HepG2 (cell line): ENCODE results near the gene CERS6. TPM values are rescaled to one million over a fixed set of nuclear protein-coding genes. Genes with fewer than 3 reads are reported as not detected.

Experiments
- ATAC-seq: fragments of 200-7000 bp; cut with Tn5 transposase; 3 replicates; pipeline ENCODE4 v1.9.1; 2020; ENCODE audit warnings: mild to moderate bottlenecking, moderate library complexity
- BruUV-seq: library from RNA; stranded (reverse); fragments of 400-500 nt; replicated peaks from 2 replicates; lab custom pipeline; 2021; lab: Mats Ljungman, UMichigan
- CTCF ChIA-PET: fragments of 300-600 bp; formaldehyde crosslinking; extraction: SDS; loops from one replicate; lab custom pipeline; 2021; ENCODE audit warnings: low total read pairs, inconsistent platforms, low intra/inter-chr PET ratio; lab: Yijun Ruan, JAX
- POLR2A ChIA-PET: fragments of 350-600 bp; sonication (Branson Sonifier 250); formaldehyde crosslinking; loops from one replicate; lab custom pipeline; 2020; ENCODE audit warnings: antibody characterized with exemption, inconsistent platforms; lab: Yijun Ruan, JAX
- DNase-seq: peaks from one replicate; pipeline ENCODE4 v3.0.0-alpha.2; 2015; ENCODE audit warnings: low spot score
- FAIRE-seq: peaks from 3 replicates; lab custom pipeline; 2011; peaks lifted over from hg19 to GRCh38; lab: Jason Lieb, UNC
- H2AFZ ChIP-seq: one replicate; pipeline ENCODE4 v1.6.1; 2011; ENCODE audit warnings: low read length, inconsistent platforms
- H3K27ac ChIP-seq: fragments of 300-600 bp; 3 replicates; pipeline ENCODE4 v1.8.0; 2011; ENCODE audit warnings: mixed run types, mild to moderate bottlenecking, mixed read lengths, low read length, inconsistent platforms; ENCODE audit not compliant: insufficient read depth; ENCODE audit errors: extremely low read length
- H3K27me3 ChIP-seq, 2 experiments: fragments of 200-600 bp in 1 of 2; 2 replicates in 1 of 2; 3 replicates in 1 of 2; pipeline versions ENCODE4 v1.6.0 to v1.8.0; 2011; ENCODE audit warnings: low read length in 2 of 2, mild to moderate bottlenecking in 2 of 2, moderate library complexity in 2 of 2, inconsistent platforms in 1 of 2; ENCODE audit not compliant: insufficient read depth in 2 of 2, control insufficient read depth in 1 of 2
- H3K36me3 ChIP-seq, 2 experiments: fragments of 200-600 bp in 1 of 2; replicated peaks in 1 of 2; 2 replicates in 1 of 2; 3 replicates in 1 of 2; pipeline versions ENCODE4 v1.5.1 to v1.8.0; 2011; ENCODE audit warnings: low read length in 2 of 2, inconsistent platforms in 1 of 2; ENCODE audit not compliant: insufficient read depth in 2 of 2, control insufficient read depth in 1 of 2
- H3K4me1 ChIP-seq: 2 replicates; pipeline ENCODE4 v1.5.1; 2012; ENCODE audit warnings: low read length, inconsistent platforms; ENCODE audit not compliant: insufficient read depth
- H3K4me2 ChIP-seq: 2 replicates; pipeline ENCODE4 v1.6.0; 2011; ENCODE audit warnings: low read depth, low read length, inconsistent platforms
- H3K4me3 ChIP-seq, 3 experiments: fragments of 200-600 bp in 1 of 3; sonication (generic), shearing (Covaris generic) in 1 of 3; replicated peaks in 1 of 3; 2 replicates each; pipeline ENCODE4 v1.5.1; 2011 to 2016; ENCODE audit warnings: low read length in 3 of 3, inconsistent platforms in 2 of 3, low read depth in 2 of 3, mild to moderate bottlenecking in 2 of 3, control low read depth in 1 of 3, mixed read lengths in 1 of 3; ENCODE audit not compliant: insufficient read depth in 1 of 3
- H3K79me2 ChIP-seq: one replicate; pipeline ENCODE4 v1.6.1; 2011; ENCODE audit warnings: low read length, inconsistent platforms; ENCODE audit not compliant: insufficient read depth
- H3K9ac ChIP-seq: 2 replicates; pipeline ENCODE4 v1.6.0; 2011; ENCODE audit warnings: mild to moderate bottlenecking, low read depth, low read length, inconsistent platforms; ENCODE audit not compliant: insufficient read depth
- H3K9me3 ChIP-seq: 2 replicates; pipeline ENCODE4 v1.5.1; 2012; ENCODE audit warnings: mild to moderate bottlenecking, low read length
- H4K20me1 ChIP-seq: 2 replicates; pipeline ENCODE4 v1.6.0; 2011; ENCODE audit warnings: inconsistent platforms, mild to moderate bottlenecking, low read length, moderate library complexity; ENCODE audit not compliant: insufficient read depth
- GATAD1 ChIP-seq: IDR thresholded peaks from 2 replicates; pipeline ENCODE4 v1.6.1; 2016; ENCODE audit warnings: missing genetic modification reagents, missing compliant biosample characterization
- HOXD1 ChIP-seq: sonication (generic); formaldehyde crosslinking; IDR thresholded peaks from 2 replicates; pipeline ENCODE4 v1.5.0; 2020; ENCODE audit warnings: missing genetic modification reagents
- MIER3 ChIP-seq: IDR thresholded peaks from 2 replicates; pipeline ENCODE4 v1.6.1; 2016; ENCODE audit warnings: missing compliant biosample characterization, borderline replicate concordance
- POLR2AphosphoS2 ChIP-seq: IDR thresholded peaks from 2 replicates; pipeline ENCODE4 v1.6.1; 2011; ENCODE audit warnings: low read depth, low read length, improper control_type of control experiment
- ZBTB20 ChIP-seq: sonication (generic); formaldehyde crosslinking; IDR thresholded peaks from 2 replicates; pipeline ENCODE4 v1.8.1; 2023; ENCODE audit warnings: missing genetic modification reagents, low read depth, mild to moderate bottlenecking, borderline replicate concordance
- ZFP36L2 ChIP-seq: sonication (generic); formaldehyde crosslinking; IDR thresholded peaks from 2 replicates; pipeline ENCODE4 v1.4.0; 2020; ENCODE audit warnings: missing genetic modification reagents
- ZKSCAN8 ChIP-seq: IDR thresholded peaks from 2 replicates; pipeline ENCODE4 v1.6.1; 2016; ENCODE audit warnings: borderline replicate concordance, missing genetic modification reagents, missing compliant biosample characterization
- ZNF234 ChIP-seq: sonication (generic); formaldehyde crosslinking; conservative IDR thresholded peaks from 2 replicates; pipeline ENCODE4 v1.5.1; 2020; ENCODE audit warnings: mild to moderate bottlenecking, missing genetic modification reagents
- ZNF598 ChIP-seq: sonication (generic); formaldehyde crosslinking; IDR thresholded peaks from 2 replicates; pipeline ENCODE4 v1.5.1; 2020; ENCODE audit warnings: mild to moderate bottlenecking, missing genetic modification reagents, borderline replicate concordance
- ZZZ3 ChIP-seq: sonication (generic); formaldehyde crosslinking; IDR thresholded peaks from 2 replicates; pipeline ENCODE4 v1.4.0; 2020; ENCODE audit warnings: missing genetic modification reagents, mild to moderate bottlenecking, borderline replicate concordance
- WGBS: methylation state at CpG from one replicate; pipeline ENCODE4 v1.1.6; 2017; ENCODE audit warnings: low lambda C conversion rate; 5-methylcytosine and 5-hydroxymethylcytosine counted together
- in situ Hi-C: cut with HindIII; loops from 2 replicates; pipeline ENCODE4 v1.10.0; 2017; ENCODE audit warnings: low pct_unique_long_range_greater_than_20kb; ENCODE audit not compliant: extremely low pct_ligation_motif_present
- intact Hi-C: fragments of 100-400 bp; cut with micrococcal nuclease; formaldehyde crosslinking; loops from one replicate; pipeline ENCODE4 v1.10.0; 2022; ENCODE audit not compliant: unreplicated experiment
- polyA plus RNA-seq, 8 experiments: library from polyadenylated mRNA; depleted of rRNA in 3 of 8; stranded (reverse) in 7 of 8; unstranded in 1 of 8; fragments of >200 nt; fragmentation: Illumina TruSeq in 4 of 8; extraction: Trizol in 4 of 8; gene quantifications; 2 replicates each; pipeline versions ENCODE4 v1.2.1 to v1.2.3, GENCODE V29; 2011 to 2016; ENCODE audit warnings: low read depth in 4 of 8, missing spikeins in 1 of 8, mixed read lengths in 1 of 8; ENCODE audit not compliant: insufficient read depth in 1 of 8
- total RNA-seq, 5 experiments: library from RNA; depleted of rRNA; stranded (reverse); fragments of >200 nt; fragmentation: Illumina TruSeq; extraction: Trizol; gene quantifications; 2 replicates each; pipeline ENCODE4 v1.2.3, GENCODE V29; 2016; ENCODE audit warnings: low read depth in 1 of 5
- TF ChIP-seq, protein P1 (sequence below): sonication (generic); formaldehyde crosslinking; conservative IDR thresholded peaks from 2 replicates; pipeline ENCODE4 v1.4.0; 2020; ENCODE audit warnings: missing genetic modification reagents
- TF ChIP-seq, protein P2 (sequence below): sonication (generic); formaldehyde crosslinking; IDR thresholded peaks from 2 replicates; pipeline ENCODE4 v1.4.0; 2020; ENCODE audit warnings: mild to moderate bottlenecking, low read depth, missing genetic modification reagents
- TF ChIP-seq, protein P3 (sequence below), 2 experiments: sonication (generic) in 1 of 2; formaldehyde crosslinking in 1 of 2; IDR thresholded peaks; 2 replicates each; pipeline versions ENCODE4 v1.5.1 to v1.6.1; 2011 to 2020; ENCODE audit warnings: borderline replicate concordance in 1 of 2, low read depth in 1 of 2, low read length in 1 of 2, mild to moderate bottlenecking in 1 of 2, missing genetic modification reagents in 1 of 2, moderate library complexity in 1 of 2

The CERS6 gene
- total and polyA plus RNA-seq, 2 of the 13 experiments (the other 11 are each of a cell fraction or from before 2014, with no cell fraction given) = 10.1 to 20.3 TPM

DNA sequence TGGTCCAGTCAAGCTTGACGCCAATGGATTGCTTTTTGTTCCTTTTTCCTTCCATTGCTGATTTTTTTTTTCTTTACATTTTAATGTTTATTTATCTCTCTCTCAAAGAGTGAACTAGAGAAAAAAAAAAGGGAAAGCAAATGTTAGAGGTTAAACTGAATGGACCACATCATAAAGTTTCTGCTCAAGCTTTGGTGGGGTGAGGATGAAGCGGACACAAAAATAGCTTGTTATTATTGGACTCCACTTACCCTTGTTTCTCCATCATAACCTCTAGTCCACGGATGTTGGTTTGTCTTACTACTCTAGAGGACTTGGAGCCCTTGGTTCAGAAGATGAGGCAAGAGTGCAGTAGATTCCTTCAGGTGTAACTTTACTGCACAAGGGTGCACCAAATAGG is 27.6 kb upstream of the CERS6 start (continued):
- no peak for TF ChIP-seq ZFP36L2 (CRISPR knock-in tag)
- TF ChIP-seq ZKSCAN8 (CRISPR knock-in tag) = no peak
- TF ChIP-seq MIER3 (CRISPR knock-in tag) = no peak
- no peak for TF ChIP-seq ZZZ3 (CRISPR knock-in tag)
- no peak for TF ChIP-seq POLR2AphosphoS2
- TF ChIP-seq GATAD1 (CRISPR knock-in tag) = no peak
- TF ChIP-seq, protein P1, sequence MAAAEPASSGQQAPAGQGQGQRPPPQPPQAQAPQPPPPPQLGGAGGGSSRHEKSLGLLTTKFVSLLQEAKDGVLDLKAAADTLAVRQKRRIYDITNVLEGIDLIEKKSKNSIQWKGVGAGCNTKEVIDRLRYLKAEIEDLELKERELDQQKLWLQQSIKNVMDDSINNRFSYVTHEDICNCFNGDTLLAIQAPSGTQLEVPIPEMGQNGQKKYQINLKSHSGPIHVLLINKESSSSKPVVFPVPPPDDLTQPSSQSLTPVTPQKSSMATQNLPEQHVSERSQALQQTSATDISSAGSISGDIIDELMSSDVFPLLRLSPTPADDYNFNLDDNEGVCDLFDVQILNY = no peak
- TF ChIP-seq ZBTB20 = no peak
- TF ChIP-seq, protein P2, sequence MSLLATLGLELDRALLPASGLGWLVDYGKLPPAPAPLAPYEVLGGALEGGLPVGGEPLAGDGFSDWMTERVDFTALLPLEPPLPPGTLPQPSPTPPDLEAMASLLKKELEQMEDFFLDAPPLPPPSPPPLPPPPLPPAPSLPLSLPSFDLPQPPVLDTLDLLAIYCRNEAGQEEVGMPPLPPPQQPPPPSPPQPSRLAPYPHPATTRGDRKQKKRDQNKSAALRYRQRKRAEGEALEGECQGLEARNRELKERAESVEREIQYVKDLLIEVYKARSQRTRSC (CRISPR knock-in tag) = no peak
- no peak for TF ChIP-seq HOXD1 (CRISPR knock-in tag)
- no peak for TF ChIP-seq ZNF234 (CRISPR knock-in tag)

DNA sequence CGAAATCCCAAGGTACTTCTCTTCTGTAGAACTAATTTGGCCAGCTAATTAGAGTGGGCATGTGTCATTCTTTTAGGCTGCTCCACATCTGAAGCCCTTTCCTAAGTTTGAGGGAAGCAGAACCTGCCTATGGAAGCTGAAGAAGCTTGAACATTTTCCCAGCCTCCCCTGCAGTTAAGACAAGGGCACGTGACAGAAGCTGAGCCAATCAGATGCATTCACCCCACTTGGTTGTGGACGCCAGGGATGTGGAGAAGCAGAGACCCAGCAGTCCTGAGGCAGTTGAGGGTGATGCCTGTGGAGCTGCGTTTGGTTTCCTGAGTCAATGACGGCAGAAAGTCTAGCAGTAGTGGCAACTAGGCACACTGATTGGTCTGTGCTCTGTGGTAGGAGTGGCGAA is 26.1 kb upstream of the CERS6 start:
- Histone ChIP-seq H3K4me2 (no peak overlapping the region), H3K36me3 (no peaks in the 10 kb centered on the region), H3K4me1 (peaks cover 8% of the 10 kb centered on the region; the same call in 1 of the 2 replicates), H3K9me3 (no peaks in the 10 kb centered on the region), H3K4me3 (no peak overlapping the region), H3K27ac (no peak overlapping the region), H4K20me1 (no peaks in the 10 kb centered on the region), H3K27me3 (peaks cover 0 to 11% of the 10 kb centered on the region in 2 experiments; a peak in 2 of 5 replicates), H3K9ac (no peak overlapping the region), H3K79me2 (no peaks in the 10 kb centered on the region), H2AFZ (no peak overlapping the region)
- peak; percentile 58 for ATAC-seq
- FAIRE-seq = no peak
- no TSS peak for BruUV-seq
- TF ChIP-seq, protein P3, sequence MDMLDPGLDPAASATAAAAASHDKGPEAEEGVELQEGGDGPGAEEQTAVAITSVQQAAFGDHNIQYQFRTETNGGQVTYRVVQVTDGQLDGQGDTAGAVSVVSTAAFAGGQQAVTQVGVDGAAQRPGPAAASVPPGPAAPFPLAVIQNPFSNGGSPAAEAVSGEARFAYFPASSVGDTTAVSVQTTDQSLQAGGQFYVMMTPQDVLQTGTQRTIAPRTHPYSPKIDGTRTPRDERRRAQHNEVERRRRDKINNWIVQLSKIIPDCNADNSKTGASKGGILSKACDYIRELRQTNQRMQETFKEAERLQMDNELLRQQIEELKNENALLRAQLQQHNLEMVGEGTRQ (IDR thresholded peaks at IDR 0.05; ENCODE audit: low read depth, low read length) = 0 out of 2 replicates have a peak, but pooled peaks have one; percentile 26
- TF ChIP-seq, protein P3 (CRISPR knock-in tag; IDR thresholded peaks at IDR 0.05; ENCODE audit: borderline replicate concordance) = peak; percentile 35; the same call in 1 of the 2 replicates
- TF ChIP-seq ZNF598 = no peak
- ChIA-PET CTCF (no interaction called here), POLR2A (no interaction called here)
- 1% methylated on average over 6 of the region's 6 CpGs for WGBS
- in situ Hi-C loops = no loop called here
- intact Hi-C loops = no loop called here
- DNase-seq = no peak
